ENCODE data around the gene RPS23.
"Not testable (repeated sequence)": the region's sequence is repeated elsewhere in the genome, so short reads cannot be mapped to it uniquely, and the experiment has no call there.

DNA sequence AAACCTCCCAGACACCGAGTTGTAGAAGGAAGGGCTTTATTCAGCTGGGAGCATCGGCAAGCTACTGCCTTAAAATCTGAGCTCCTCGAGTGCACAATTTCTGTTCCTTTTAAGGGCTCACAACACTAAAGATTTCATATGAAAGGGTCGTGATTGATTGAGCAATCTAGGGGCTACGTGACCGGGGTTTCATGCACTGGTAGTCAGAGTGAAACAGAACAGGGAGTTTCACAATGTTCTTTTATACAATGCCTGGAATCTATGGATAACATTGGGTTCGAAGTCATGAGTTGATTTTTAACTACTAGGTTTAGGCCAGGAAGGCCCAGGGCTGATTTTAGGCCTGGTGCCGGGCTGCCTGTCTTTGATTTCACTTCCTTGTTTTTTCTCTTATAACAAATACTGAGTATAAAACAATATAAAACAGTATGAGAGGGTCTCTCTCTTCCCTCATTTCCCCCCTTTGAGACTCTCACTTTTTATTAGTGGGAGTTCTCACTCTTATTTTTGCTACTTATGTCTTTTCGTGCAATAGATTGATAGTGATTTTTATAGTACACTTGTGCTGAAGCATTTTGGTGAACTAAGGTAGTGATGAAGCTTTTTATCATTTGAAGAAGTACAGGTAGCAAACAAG is 10.7 kb downstream of the RPS23 start:
- TF ChIP-seq CTCF (conservative IDR thresholded peaks at IDR 0.05); ZFX (IDR thresholded peaks at IDR 0.05): not testable (repeated sequence)

Data from C4-2B (cell line).